ENCODE results near the gene PIM3. TPM values are rescaled to one million over a fixed set of nuclear protein-coding genes. Genes with fewer than 3 reads are reported as not detected.

Gene PIM3
- polyA plus RNA-seq, 1 of the 3 experiments (the other 2 are of a cell fraction): 15.3 TPM

DNA sequence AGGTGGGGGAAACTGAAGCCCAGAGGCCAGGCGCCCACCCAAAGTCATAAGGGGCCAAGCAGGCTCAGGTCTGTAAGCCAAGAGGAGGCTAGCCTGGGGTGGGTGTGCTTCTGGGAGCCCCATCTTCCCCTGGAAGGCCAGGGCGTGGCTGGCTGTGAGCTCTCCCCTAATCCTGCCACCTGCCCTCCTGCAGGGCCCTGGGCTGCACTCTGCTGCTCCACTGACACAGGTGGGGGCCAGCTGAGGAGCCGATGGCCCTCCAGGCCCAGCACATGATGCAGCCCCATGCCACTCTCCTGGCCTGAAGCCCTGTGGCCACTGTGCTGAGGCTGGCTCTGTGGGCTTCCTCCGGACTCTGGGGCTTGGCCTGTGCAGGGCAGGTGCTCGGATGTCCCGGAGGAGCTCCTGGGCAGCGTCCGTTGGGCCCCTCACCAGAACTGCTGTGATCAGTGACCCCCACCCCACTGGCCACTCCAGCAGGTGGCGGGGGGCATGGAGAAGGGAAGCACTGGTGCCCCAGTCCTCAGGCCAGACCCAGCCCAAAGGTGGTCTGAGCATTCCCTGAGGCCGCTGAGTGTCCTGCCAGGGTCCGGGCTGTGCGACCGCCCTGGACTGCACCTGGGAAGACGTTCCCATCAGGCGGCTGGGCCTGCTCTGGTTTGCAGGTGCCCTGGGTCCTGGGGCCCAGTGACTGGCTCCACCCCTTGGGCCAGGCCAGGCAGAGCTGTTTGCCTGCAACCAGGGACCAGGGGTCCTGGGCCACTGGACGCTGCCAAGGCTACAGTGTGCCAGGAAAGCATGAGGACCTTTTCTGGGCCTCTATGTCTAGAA lies 8.5 kb downstream of the PIM3 start:
- Histone ChIP-seq H3K4me3 (ENCODE audit: low read depth in 2 of 2, low read length in 1 of 2) (no peak overlapping the region), H3K4me1 (ENCODE audit: control insufficient read depth in 1 of 2, insufficient read depth in 2 of 2, low read depth in 1 of 2, low read length in 1 of 2) (peaks cover 4 to 24% of the 10 kb centered on the region in 2 experiments; a peak in 1 of 4 replicates), H2AFZ (ENCODE audit: low read depth) (no peak overlapping the region), H3K27me3 (ENCODE audit: insufficient read depth) (no peaks in the 10 kb centered on the region), H3K4me2 (no peak overlapping the region), H3K36me3 (replicated peaks in 1 of 2; ENCODE audit: control insufficient read depth in 1 of 2, insufficient read depth in 2 of 2, low read length in 1 of 2) (peaks cover 0 to 2% of the 10 kb centered on the region in 2 experiments), H4K20me1 (ENCODE audit: insufficient read depth) (no peaks in the 10 kb centered on the region), H3K27ac (ENCODE audit: low read depth in 2 of 2, low read length in 1 of 2) (no peak overlapping the region), H3K9me2 (no peaks in the 10 kb centered on the region), H3K79me2 (ENCODE audit: insufficient read depth) (peaks cover 2% of the 10 kb centered on the region; the same call in 1 of the 2 replicates), H3K9me3 (no peaks in the 10 kb centered on the region), H3F3A (replicated peaks; ENCODE audit: insufficient read depth) (no peaks in the 10 kb centered on the region), H3K9ac (no peak overlapping the region)
- 96% methylated on average over 4 of the region's 16 CpGs for WGBS (ENCODE audit: low lambda C conversion rate)
- TF ChIP-seq CTCF (IDR thresholded peaks at IDR 0.05) (no peak), RAD21 (IDR thresholded peaks at IDR 0.05; ENCODE audit: low read length) (no peak), EZH2phosphoT487 (IDR thresholded peaks at IDR 0.05; ENCODE audit: borderline replicate concordance, low read depth) (no peak), CHD2 (IDR thresholded peaks at IDR 0.05; ENCODE audit: low read length, partially characterized antibody) (no peak)
- TF ChIP-seq, protein P1, sequence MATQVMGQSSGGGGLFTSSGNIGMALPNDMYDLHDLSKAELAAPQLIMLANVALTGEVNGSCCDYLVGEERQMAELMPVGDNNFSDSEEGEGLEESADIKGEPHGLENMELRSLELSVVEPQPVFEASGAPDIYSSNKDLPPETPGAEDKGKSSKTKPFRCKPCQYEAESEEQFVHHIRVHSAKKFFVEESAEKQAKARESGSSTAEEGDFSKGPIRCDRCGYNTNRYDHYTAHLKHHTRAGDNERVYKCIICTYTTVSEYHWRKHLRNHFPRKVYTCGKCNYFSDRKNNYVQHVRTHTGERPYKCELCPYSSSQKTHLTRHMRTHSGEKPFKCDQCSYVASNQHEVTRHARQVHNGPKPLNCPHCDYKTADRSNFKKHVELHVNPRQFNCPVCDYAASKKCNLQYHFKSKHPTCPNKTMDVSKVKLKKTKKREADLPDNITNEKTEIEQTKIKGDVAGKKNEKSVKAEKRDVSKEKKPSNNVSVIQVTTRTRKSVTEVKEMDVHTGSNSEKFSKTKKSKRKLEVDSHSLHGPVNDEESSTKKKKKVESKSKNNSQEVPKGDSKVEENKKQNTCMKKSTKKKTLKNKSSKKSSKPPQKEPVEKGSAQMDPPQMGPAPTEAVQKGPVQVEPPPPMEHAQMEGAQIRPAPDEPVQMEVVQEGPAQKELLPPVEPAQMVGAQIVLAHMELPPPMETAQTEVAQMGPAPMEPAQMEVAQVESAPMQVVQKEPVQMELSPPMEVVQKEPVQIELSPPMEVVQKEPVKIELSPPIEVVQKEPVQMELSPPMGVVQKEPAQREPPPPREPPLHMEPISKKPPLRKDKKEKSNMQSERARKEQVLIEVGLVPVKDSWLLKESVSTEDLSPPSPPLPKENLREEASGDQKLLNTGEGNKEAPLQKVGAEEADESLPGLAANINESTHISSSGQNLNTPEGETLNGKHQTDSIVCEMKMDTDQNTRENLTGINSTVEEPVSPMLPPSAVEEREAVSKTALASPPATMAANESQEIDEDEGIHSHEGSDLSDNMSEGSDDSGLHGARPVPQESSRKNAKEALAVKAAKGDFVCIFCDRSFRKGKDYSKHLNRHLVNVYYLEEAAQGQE (IDR thresholded peaks at IDR 0.05; ENCODE audit: low read depth, low read length): no peak
- ChIA-PET CTCF (interaction anchor here (0.7 to 3.9 kb wide), 5 partner anchors 14 to 61 kb away, joined by 3 to 18 read pairs (median 3); no protein-coding TSS in a partner anchor), POLR2A (no interaction called here)
- peak; percentile 27 for DNase-seq

DNA sequence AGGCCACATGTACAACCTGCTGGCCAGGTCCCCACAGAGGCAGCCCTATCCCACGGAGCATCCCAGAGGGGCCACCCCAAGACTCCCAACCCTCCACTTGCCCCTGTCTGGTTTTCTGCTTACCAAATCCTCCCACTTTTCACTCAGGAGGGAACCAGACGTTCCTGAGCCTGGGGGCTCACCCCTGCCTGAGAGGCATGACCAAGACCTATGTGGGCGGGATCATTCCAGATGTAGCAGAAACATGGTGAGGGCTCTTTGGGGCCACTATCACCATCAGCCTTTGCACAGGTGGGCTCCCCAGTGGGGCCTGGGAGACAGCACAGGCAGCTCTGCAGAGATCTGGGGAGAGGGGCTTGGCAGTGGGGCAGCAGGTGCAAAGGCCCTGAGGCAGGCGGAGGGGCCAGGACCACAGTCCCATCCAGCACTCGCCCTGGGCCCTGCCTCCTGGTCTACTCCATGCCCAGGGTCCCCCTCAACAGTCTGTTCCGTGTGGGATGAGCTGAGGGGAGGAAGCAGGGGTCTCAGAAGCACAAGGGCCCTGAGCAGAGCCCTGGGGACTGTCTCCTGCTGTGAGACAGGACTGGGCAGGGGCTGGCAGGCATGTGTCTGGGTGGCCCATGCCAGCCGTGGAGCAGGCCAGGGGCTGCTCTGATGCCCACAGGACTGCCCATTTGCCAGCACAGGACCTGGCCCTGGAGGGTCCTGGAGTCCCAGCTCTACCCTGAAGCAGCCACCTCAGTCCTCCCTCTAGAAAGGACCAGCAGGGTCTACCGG lies 9.4 kb downstream of the PIM3 start:
- peaks cover 4 to 24% of the 10 kb centered on the region in 2 experiments; a peak in 1 of 4 replicates for H3K4me1 ChIP-seq (ENCODE audit: control insufficient read depth in 1 of 2, insufficient read depth in 2 of 2, low read depth in 1 of 2, low read length in 1 of 2)
- no peak overlapping the region for H3K4me3 ChIP-seq (ENCODE audit: low read depth in 2 of 2, low read length in 1 of 2)
- ChIA-PET CTCF (interaction anchor here (1.8 kb wide), 1 partner anchor 39 kb away, joined by 7 read pairs; no protein-coding TSS in a partner anchor), POLR2A (no interaction called here)
- no peaks in the 10 kb centered on the region for H3K36me3 ChIP-seq (replicated peaks in 1 of 2; ENCODE audit: control insufficient read depth in 1 of 2, insufficient read depth in 2 of 2, low read length in 1 of 2)
- 88% methylated on average over 3 of the region's 8 CpGs for WGBS (ENCODE audit: low lambda C conversion rate)
- H3K79me2 ChIP-seq (ENCODE audit: insufficient read depth): no peaks in the 10 kb centered on the region
- H3K4me2 ChIP-seq: no peak overlapping the region
- H2AFZ ChIP-seq (ENCODE audit: low read depth): no peak overlapping the region
- no peaks in the 10 kb centered on the region for H4K20me1 ChIP-seq (ENCODE audit: insufficient read depth)
- no peaks in the 10 kb centered on the region for H3K27me3 ChIP-seq (ENCODE audit: insufficient read depth)
- H3K27ac ChIP-seq (ENCODE audit: low read depth in 2 of 2, low read length in 1 of 2): no peak overlapping the region
- no peaks in the 10 kb centered on the region for H3K9me3 ChIP-seq
- no peaks in the 10 kb centered on the region for H3F3A ChIP-seq (replicated peaks; ENCODE audit: insufficient read depth)
- H3K9me2 ChIP-seq: no peaks in the 10 kb centered on the region
- peak; percentile 21 for DNase-seq
- H3K9ac ChIP-seq: no peak overlapping the region
- TF ChIP-seq, protein P2, sequence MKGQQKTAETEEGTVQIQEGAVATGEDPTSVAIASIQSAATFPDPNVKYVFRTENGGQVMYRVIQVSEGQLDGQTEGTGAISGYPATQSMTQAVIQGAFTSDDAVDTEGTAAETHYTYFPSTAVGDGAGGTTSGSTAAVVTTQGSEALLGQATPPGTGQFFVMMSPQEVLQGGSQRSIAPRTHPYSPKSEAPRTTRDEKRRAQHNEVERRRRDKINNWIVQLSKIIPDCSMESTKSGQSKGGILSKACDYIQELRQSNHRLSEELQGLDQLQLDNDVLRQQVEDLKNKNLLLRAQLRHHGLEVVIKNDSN (IDR thresholded peaks at IDR 0.05; ENCODE audit: borderline replicate concordance, low read depth): no peak
- TF ChIP-seq POLR2AphosphoS5 (IDR thresholded peaks at IDR 0.05; ENCODE audit: low read depth, low read length) (no peak), ELF1 (IDR thresholded peaks at IDR 0.05) (no peak), MXI1 (IDR thresholded peaks at IDR 0.05; ENCODE audit: low read depth, low read length) (no peak), GABPA (IDR thresholded peaks at IDR 0.05; ENCODE audit: low read depth) (no peak), IRF3 (IDR thresholded peaks at IDR 0.05; ENCODE audit: low read depth, low read length) (no peak), MEF2A (IDR thresholded peaks at IDR 0.05; ENCODE audit: borderline replicate concordance, low read depth) (no peak), CTCF (IDR thresholded peaks at IDR 0.05) (no peak), SMC3 (IDR thresholded peaks at IDR 0.05; ENCODE audit: low read depth, low read length) (no peak), TAF1 (IDR thresholded peaks at IDR 0.05; ENCODE audit: borderline replicate concordance, low read depth, low read length) (no peak)
